KBM-7 (cell line): ENCODE results near the gene SENP7.
A peak's percentile ranks its signal among the peaks of the same experiment; 100 is the strongest.
"Not testable (repeated sequence)": the region's sequence is repeated elsewhere in the genome, so short reads cannot be mapped to it uniquely, and the experiment has no call there.

Experiments used
- DNase-seq: peaks from one replicate; pipeline ENCODE4 v3.0.0-alpha.2; 2015
- in situ Hi-C: fragments of 300-500 bp; cut with MboI; formaldehyde crosslinking; loops from 2 replicates; pipeline ENCODE4 v1.14.3; 2020; ENCODE audit warnings: low sequenced_read_pairs, low pct_unique_long_range_greater_than_20kb, mixed read lengths

Gene SENP7

DNA sequence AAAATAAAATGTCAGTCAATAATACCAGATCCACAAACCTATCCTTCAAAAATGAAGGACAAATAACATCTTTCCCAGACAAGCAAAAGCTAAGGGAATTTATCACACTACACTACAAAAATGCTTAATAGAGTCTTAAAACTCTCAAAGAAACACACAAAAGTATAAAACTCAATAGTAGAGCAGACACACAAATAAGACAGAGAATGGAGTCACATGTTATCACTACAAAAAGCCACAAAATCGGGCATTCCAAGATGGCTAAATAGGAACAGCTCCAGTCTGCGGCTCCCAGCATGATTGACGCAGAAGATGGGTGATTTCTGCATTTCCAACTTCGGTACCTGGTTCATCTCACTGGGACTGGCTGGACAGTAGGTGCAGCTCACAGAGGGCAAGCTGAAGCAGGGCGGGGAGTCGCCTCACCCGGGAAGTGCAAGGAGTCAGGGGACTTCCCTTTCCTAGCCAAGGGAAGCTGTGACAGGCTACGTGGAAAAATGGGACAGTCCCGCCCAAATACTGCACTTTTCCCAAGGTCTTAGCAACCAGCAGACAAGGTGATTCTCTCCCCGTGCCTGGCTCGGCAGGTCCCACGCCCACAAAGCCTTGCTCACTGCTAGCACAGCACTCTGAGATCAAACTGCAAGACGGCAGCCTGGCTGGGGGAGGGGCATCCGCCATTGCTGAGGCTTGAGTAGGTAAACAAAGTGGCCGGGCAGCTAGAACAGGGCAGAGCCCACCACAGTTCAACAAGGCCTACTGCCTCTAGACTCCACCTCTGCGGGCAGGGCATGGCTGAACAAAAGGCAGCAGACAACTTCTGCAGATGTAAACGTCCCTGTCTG lies 46.3 kb downstream of the SENP7 start:
- no peak for DNase-seq
- in situ Hi-C loops: no loop called here

DNA sequence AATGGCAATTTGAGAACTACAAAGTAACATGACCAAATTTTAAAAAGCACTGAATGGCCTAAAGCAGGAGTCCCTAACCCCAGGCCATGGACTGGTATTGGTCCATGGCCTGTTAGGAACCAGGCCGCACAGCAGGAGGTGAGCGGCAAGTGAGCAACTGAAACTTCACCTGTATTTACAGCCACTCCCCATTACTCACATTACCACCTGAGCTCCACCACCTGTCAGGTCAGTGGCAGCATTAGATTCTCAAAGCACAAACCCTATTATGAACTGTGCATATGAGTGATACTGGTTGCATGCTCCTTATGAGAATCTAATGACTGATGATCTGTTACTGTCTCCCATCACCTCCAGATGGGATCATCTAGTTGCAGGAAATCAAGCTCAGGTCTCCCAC lies 48.8 kb downstream of the SENP7 start:
- in situ Hi-C loops: no loop called here
- DNase-seq: no peak

DNA sequence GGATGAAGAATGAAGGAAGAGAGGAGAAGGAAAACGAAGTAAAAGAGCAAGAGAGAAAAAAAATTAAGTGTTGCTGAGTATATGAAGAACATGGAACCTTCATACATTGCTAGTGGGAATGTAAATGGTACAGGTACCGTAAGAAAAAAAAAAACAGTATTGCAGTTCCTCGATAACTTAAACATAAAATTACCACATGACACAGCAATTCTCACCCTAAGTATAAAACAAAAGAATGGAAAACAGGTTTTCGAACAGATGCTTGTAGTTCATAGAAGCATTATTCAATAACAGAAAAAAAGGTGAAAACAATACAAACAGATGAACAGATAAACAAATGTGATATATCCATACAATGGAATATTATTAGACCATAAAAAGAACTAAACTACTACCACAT lies 51.6 kb downstream of the SENP7 start:
- in situ Hi-C loops: no loop called here
- no peak for DNase-seq

DNA sequence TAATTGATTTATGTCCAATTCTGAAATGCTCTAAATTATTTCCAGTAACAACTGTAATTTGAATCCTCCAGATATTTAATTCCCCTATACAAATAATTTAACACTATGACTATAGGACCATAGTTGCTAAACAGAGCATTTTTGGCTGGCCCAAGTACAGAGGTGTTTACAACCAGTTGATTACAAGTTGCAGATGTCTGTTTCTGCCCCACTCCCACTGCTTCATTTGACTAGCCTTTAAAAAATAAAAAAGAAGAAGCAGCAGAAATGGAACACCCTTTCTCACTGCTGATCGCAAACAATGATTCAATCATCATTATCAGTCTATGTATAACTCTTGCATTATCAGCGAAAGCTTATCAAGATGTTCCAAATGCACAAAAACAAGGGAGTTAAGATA lies 54.6 kb downstream of the SENP7 start:
- in situ Hi-C loops: no loop called here
- DNase-seq: no peak

DNA sequence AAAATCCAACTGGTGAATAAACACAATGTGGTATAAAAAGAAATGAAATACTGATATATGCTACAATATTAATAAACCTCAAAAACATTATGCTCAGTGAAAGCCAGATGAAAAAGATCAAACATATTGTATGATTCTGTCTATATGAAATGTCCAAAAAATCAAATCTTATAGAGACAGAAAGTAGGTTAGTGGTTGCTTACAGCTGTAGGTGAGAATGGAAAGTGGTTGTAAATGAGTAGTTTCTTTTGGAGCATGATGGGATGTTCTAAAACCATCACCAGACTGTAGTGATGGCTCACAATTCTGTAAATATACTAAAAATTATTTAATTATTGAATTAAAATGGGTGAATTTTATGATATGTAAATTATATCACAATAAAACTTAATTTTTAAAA lies 58.4 kb downstream of the SENP7 start:
- no peak for DNase-seq
- in situ Hi-C loops: no loop called here

DNA sequence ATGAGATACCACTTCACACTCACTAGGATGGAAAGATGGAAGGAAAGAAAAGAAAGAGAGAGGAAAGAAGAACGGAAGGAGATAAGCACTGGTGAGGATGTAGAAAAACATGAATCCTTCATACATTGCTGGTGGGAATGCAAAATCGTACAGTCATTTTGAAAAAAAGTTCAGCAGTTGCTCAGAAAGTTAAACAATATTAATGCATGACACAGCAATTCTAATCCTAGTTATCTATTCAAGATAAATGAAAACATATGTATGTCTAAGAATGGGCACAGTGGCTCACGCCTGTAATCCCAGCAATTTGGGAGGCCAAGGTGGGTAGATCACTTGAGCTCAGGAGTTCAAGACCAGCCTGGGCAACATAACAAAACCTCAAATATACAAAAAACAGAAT lies 59.1 kb downstream of the SENP7 start:
- in situ Hi-C loops: no loop called here
- no peak for DNase-seq

DNA sequence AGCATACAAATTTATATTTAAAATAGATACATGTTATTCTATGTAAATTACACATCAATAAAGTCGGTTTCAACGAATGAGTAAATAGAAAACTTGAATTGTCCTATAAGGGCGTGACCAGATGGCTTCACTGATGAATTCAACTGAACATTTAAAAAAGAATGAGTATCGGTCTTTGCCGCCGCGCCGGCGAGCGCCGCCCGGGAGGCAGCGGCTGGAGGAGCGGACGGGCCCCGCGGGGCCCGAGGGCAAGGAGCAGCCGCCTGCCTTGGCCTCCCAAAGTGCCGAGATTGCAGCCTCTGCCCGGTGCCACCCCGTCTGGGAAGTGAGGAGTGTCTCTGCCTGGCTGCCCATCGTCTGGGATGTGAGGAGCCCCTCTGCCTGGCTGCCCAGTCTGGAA lies 74.4 kb downstream of the SENP7 start:
- in situ Hi-C loops: not testable (repeated sequence)

DNA sequence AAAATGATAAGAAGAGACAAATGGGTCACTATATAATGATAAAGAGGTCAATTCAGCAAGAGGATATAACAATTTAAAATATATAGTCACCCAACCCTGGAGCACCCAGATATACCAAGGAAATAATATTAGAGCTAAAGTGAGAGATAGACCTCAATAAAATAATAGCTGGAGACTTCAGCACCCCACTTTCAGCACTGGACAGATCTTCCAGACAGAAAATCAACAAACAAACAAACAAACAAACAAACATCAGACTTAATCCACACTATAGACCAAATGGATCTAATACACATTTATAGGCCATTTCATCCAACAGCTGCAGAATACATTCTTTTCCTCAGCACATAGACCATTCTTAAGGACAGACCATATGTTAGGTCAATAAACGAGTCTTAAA lies 79.4 kb downstream of the SENP7 start:
- DNase-seq: no peak
- in situ Hi-C loops: no loop called here

More for the DNA sequence above, 74.4 kb downstream of the SENP7 start:
- not testable (repeated sequence) for DNase-seq

DNA sequence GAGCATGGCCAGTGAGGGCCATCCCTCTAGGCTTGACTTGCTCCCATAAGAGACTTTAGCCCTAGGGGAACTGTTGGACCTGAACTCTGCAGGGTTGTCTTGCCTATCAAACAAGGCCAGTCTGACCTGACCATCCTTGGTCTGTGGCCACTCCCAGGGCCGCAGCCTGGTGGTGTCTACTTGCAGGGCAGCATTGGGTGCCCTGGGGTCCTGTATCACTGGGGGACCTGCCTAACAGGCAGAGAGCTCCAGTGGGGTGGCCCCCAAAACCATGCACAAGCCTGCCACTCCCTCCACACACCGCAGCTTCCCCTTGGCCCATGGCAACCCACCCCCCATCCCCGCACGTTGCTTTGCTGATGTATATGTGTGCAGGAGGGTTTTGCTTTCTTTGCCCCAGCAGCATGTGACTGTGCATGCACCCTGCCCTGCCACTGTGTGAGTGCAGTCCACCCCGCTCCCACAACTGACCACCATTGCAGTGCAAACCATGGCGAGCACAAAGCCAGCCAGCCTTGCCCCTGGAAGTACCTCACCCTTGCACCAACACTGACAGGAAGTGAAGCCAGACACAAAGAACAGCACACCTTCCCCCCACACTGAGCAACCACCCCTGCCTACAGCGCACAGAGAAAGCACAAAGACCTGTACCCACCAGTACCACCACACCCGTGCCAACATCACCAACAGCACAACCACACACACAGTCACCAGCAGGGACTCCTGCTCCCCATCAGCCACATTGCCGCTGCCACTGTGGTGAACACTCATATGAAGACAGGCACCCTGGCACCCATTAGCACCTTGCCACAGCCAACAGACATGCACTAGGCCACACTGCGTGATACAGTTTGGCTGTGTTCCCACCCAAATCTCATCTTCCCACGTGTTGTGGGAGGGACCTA lies 88.8 kb downstream of the SENP7 start:
- in situ Hi-C loops: no loop called here
- DNase-seq: no peak

DNA sequence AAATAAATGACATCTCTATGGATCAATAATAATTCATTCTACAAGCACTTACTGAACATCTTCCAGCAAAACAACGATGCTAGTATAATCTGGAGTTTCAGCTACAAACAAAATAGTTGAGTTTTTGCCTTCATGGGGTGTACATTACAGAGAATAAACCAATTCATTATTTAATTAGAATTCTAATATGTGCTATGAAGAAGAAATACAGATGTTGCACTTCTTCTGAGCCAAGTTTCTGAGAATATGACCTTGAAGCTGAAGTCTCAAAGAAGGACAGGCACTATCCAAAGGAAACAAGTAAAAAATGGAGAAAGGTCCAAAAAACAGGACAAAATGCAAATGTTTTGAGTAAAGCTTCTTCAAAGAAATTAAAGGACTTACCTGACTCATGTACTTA lies 94.2 kb downstream of the SENP7 start:
- DNase-seq: no peak
- in situ Hi-C loops: no loop called here

DNA sequence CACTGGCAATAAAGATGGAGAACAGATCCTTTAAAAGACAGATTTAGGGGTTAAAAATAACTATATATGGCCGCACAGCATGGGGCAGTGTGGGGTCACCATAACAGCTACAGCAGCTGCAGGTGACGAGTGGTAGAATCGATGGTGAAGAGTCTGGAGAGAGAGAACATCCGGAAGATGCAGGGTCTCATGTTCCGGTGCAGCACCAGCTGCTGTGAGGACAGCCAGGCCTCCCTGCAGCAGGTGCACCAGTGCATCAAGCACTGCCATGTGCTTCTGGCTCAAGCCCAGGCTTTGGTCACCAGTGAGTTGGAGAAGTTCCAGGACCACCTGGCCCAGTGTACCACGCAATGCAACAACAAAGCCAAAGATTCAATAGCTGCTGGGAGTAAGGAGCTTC lies 98.9 kb downstream of the SENP7 start:
- no peak for DNase-seq
- in situ Hi-C loops: no loop called here

DNA sequence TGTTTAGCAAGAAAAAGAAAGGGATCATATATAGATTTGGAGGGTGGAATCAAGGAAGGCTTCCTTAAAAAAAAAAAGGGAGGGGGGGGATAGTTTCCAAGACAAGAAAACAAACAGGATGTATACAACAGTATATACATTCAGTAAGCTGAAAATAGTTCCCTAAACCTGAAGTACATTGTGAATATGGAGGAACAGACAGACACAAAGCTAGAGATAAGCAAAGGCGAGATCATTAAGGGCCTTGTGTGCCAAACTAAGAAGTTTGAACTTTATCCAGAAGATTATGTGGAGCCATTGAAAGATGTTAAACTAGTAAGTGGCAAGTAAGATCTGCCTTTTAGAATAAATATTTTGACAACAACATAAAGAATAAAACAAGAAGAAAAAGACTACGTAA lies 99.4 kb downstream of the SENP7 start:
- DNase-seq: no peak
- in situ Hi-C loops: no loop called here

DNA sequence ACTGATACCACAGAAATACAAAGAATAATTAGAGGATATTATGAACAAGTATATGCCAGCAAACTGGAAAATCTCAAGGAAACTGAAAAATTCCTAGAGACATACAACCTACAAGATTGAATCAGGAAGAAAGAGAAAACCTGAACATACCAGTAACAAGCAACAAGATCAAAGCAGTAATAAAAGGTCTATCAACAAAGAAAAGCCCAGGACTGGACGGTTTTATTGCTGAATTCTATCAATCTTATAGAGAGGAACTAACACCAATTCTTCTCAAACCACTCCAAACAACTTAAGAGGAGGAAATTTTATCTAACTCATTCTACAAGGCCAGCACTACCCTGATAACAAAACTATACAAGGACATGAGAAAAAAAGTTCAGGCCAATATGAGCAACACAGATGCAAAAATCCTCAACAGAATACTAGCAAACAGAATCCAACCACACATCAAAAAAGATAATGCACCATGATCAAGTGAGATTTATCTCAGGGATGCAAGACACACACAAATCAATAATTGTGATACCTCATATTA lies 121.5 kb downstream of the SENP7 start:
- in situ Hi-C loops: no loop called here
- DNase-seq: no peak

DNA sequence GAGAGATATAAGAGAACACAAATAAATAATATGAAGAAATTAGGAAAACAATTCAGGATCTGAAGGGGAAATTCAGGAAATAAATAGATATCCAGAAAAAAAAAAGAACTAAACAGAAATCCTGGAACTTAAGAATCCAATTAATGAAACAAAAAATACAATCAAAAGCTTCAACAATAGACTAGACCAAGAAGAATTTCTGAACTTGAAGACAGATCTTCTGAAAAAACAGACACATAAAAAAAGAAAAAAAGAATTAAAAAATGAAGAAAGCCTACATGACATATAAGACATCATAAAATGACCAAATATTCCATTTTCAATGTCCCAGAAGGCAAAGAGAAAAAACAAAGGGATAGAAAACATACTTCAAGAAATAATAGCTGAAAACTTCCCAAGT lies 124.3 kb downstream of the SENP7 start:
- in situ Hi-C loops: no loop called here
- peak; percentile 3 for DNase-seq

DNA sequence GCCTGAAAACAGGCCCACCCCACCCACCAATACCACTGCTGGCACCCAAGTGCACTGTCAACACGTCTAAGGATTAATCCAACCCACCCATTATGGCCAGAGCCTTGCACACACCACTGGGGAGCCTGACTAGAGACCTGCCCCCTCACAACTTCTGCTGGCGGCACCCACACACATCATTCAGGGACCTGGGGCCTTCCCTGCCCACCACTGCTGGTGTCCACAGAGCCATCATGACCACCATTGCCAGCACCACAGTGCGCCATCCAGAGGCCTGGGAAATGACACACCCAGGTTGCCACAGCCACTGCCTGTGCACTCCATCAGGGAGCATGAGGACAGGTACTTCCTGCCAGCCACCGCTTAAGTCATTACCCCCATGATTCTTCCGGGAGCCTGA lies 125.7 kb downstream of the SENP7 start:
- no peak for DNase-seq
- in situ Hi-C loops: no loop called here

DNA sequence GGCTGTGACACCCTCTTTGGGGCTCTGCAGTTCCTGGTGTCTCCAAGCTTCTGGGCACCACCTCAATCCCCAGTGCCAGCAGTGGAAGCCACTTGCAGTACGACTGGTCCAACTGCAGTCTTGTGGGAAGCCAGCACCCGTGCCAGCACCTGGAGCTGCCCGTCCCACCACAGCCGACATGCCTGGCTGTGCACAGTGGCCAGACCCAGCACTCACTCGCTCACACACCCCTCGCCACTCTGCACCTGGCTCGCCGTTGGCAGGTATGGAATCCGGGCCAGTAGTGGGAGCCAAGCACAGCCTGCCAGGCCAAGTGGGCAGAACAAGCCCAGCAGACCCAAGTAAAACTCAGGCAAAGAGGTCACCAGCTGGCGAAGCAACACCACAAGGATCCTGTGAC lies 128.6 kb downstream of the SENP7 start:
- no peak for DNase-seq
- in situ Hi-C loops: no loop called here

DNA sequence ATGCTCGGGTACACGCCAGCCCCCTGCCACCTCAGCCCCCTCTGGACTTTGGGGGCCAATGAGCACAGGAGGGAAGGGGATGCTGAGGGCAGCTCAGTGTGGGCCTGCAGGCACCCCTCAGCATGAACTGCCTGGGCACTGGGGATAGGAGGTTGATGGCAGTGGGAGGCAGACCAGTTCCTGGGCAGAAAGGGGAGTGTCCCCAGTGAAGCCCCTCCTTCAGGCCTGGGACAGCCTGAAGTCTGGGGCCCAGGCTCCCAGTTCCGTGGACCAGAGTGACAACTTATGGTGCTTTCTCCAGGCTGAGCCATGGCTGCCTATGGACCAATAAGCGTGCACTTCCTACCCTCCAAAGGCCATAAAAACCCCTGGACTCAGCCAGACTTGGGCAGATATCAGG lies 129.4 kb downstream of the SENP7 start:
- no peak for DNase-seq
- in situ Hi-C loops: no loop called here

DNA sequence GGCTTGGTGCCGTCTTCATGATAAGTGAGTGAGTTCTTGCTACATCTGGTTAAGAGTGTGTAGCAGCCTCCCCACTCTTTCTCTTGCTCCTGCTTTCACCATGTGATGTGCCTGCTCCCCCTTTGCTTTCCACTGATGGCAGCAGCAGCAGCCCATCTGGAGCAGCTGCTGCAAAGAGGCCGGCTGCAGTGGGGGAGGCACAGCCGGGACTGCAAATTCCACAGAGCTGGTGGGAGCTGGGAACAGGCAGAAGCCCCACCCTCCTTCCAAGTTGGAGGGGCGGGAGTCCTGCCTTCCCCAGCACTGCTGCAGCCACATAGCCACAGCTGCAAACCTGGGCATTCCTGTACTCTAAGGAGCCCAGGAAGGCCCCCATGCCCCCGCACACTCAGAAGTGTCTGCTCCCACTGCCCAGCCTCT lies 129.8 kb downstream of the SENP7 start:
- DNase-seq: no peak
- in situ Hi-C loops: no loop called here

DNA sequence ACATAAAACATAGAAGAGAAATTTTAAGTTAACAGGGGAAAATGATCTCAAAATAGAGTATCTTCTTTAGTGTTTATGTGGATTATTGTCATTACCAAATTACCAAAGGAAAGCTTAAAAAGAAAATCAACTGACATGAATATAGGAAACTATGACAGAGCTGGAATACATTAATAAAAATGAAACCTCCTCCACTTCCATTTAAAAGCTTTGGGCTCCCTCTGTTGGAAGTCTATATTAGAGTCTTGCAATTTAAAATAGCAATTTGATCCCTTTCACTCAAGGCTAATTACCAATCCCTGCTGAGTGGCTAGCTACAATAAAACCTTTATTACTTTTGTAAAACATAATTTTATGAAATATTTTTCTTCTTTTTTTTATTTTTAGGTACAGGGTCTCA lies 131.2 kb downstream of the SENP7 start:
- in situ Hi-C loops: no loop called here
- peak; percentile 56 for DNase-seq
